Liver (tissue), 3 donors: ENCODE measurements around the gene PARD3.

Source experiments
- EGR1 ChIP-seq, 2 donors: IDR thresholded peaks; 2 replicates each; pipeline ENCODE4 v1.6.1; 2016 to 2018; ENCODE audit warnings: antibody characterized with exemption in 2 of 2, low read depth in 2 of 2
- GABPA ChIP-seq, 2 donors: IDR thresholded peaks in 1 of 2; conservative IDR thresholded peaks in 1 of 2; 2 replicates each; pipeline ENCODE4 v1.6.1; 2016; ENCODE audit warnings: antibody characterized with exemption in 2 of 2, mild to moderate bottlenecking in 1 of 2, moderate library complexity in 1 of 2
- NR2F2 ChIP-seq: IDR thresholded peaks from 2 replicates; pipeline ENCODE4 v1.6.1; 2016; ENCODE audit warnings: antibody characterized with exemption
- SP1 ChIP-seq: IDR thresholded peaks from 2 replicates; pipeline ENCODE4 v1.6.1; 2018; ENCODE audit warnings: antibody characterized with exemption, mild to moderate bottlenecking
- TAF1 ChIP-seq: conservative IDR thresholded peaks from 2 replicates; pipeline ENCODE4 v1.6.1; 2016; ENCODE audit warnings: antibody characterized with exemption, mild to moderate bottlenecking
- YY1 ChIP-seq: IDR thresholded peaks from 2 replicates; pipeline ENCODE4 v1.6.1; 2016; ENCODE audit warnings: antibody characterized with exemption, mild to moderate bottlenecking
- TF ChIP-seq, protein P1 (sequence below): fragments of 150-350 bp; IDR thresholded peaks from 2 replicates; pipeline ENCODE4 v1.5.1; 2017; ENCODE audit warnings: improper control_type of control experiment, low read depth, low read length; ENCODE audit not compliant: missing input control
- TF ChIP-seq, protein P2 (sequence below): IDR thresholded peaks from 2 replicates; pipeline ENCODE4 v1.6.1; 2016; ENCODE audit warnings: antibody characterized with exemption
- TF ChIP-seq, protein P3 (sequence below): IDR thresholded peaks from 2 replicates; pipeline ENCODE4 v1.6.1; 2016; ENCODE audit warnings: antibody characterized with exemption
- TF ChIP-seq, protein P4 (sequence below): IDR thresholded peaks from 2 replicates; pipeline ENCODE4 v1.6.1; 2016; ENCODE audit warnings: antibody characterized with exemption, mild to moderate bottlenecking
- TF ChIP-seq, protein P5 (sequence below): IDR thresholded peaks from 2 replicates; pipeline ENCODE4 v1.6.1; 2016; ENCODE audit warnings: antibody characterized with exemption
- donor health status: healthy.
- donor health status: healthy.

DNA sequence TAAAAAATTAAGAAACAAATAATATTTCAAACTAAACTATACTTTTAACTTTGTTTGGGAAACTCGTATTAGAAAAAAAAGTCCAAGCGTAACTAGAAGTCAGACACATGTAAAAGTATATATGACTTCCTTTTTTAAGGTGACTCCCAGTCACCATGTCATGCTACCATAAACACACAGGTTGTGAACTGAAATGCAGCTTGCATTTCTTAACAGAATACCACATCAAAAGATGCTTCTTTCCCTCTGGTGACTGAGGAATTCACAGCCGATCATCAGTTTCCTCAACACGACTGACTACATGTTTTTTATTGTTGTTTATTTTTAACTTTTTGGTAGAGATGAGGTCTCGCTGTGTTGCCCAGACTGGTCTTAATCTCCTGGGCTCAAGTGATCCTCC lies 445.0 kb downstream of the PARD3 start:
- TF ChIP-seq, protein P1, sequence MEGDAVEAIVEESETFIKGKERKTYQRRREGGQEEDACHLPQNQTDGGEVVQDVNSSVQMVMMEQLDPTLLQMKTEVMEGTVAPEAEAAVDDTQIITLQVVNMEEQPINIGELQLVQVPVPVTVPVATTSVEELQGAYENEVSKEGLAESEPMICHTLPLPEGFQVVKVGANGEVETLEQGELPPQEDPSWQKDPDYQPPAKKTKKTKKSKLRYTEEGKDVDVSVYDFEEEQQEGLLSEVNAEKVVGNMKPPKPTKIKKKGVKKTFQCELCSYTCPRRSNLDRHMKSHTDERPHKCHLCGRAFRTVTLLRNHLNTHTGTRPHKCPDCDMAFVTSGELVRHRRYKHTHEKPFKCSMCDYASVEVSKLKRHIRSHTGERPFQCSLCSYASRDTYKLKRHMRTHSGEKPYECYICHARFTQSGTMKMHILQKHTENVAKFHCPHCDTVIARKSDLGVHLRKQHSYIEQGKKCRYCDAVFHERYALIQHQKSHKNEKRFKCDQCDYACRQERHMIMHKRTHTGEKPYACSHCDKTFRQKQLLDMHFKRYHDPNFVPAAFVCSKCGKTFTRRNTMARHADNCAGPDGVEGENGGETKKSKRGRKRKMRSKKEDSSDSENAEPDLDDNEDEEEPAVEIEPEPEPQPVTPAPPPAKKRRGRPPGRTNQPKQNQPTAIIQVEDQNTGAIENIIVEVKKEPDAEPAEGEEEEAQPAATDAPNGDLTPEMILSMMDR, result no peak
- TF ChIP-seq YY1 (no peak), EGR1 (IDR thresholded peaks at IDR 0.05; ENCODE audit: low read depth in 2 of 2) (no peak), SP1 (no peak), GABPA (IDR thresholded peaks at IDR 0.05 in 1 of 2, conservative IDR thresholded peaks at IDR 0.05 in 1 of 2) (no peak), TAF1 (no peak), NR2F2 (no peak)
- TF ChIP-seq, protein P2, sequence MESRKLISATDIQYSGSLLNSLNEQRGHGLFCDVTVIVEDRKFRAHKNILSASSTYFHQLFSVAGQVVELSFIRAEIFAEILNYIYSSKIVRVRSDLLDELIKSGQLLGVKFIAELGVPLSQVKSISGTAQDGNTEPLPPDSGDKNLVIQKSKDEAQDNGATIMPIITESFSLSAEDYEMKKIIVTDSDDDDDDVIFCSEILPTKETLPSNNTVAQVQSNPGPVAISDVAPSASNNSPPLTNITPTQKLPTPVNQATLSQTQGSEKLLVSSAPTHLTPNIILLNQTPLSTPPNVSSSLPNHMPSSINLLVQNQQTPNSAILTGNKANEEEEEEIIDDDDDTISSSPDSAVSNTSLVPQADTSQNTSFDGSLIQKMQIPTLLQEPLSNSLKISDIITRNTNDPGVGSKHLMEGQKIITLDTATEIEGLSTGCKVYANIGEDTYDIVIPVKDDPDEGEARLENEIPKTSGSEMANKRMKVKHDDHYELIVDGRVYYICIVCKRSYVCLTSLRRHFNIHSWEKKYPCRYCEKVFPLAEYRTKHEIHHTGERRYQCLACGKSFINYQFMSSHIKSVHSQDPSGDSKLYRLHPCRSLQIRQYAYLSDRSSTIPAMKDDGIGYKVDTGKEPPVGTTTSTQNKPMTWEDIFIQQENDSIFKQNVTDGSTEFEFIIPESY, result no peak
- TF ChIP-seq, protein P3, sequence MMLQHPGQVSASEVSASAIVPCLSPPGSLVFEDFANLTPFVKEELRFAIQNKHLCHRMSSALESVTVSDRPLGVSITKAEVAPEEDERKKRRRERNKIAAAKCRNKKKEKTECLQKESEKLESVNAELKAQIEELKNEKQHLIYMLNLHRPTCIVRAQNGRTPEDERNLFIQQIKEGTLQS, result no peak
- TF ChIP-seq, protein P4, sequence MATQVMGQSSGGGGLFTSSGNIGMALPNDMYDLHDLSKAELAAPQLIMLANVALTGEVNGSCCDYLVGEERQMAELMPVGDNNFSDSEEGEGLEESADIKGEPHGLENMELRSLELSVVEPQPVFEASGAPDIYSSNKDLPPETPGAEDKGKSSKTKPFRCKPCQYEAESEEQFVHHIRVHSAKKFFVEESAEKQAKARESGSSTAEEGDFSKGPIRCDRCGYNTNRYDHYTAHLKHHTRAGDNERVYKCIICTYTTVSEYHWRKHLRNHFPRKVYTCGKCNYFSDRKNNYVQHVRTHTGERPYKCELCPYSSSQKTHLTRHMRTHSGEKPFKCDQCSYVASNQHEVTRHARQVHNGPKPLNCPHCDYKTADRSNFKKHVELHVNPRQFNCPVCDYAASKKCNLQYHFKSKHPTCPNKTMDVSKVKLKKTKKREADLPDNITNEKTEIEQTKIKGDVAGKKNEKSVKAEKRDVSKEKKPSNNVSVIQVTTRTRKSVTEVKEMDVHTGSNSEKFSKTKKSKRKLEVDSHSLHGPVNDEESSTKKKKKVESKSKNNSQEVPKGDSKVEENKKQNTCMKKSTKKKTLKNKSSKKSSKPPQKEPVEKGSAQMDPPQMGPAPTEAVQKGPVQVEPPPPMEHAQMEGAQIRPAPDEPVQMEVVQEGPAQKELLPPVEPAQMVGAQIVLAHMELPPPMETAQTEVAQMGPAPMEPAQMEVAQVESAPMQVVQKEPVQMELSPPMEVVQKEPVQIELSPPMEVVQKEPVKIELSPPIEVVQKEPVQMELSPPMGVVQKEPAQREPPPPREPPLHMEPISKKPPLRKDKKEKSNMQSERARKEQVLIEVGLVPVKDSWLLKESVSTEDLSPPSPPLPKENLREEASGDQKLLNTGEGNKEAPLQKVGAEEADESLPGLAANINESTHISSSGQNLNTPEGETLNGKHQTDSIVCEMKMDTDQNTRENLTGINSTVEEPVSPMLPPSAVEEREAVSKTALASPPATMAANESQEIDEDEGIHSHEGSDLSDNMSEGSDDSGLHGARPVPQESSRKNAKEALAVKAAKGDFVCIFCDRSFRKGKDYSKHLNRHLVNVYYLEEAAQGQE, result no peak
- TF ChIP-seq, protein P5, sequence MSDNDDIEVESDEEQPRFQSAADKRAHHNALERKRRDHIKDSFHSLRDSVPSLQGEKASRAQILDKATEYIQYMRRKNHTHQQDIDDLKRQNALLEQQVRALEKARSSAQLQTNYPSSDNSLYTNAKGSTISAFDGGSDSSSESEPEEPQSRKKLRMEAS, result no peak
